ENCODE data around the gene TLE3.

The TLE3 gene

DNA sequence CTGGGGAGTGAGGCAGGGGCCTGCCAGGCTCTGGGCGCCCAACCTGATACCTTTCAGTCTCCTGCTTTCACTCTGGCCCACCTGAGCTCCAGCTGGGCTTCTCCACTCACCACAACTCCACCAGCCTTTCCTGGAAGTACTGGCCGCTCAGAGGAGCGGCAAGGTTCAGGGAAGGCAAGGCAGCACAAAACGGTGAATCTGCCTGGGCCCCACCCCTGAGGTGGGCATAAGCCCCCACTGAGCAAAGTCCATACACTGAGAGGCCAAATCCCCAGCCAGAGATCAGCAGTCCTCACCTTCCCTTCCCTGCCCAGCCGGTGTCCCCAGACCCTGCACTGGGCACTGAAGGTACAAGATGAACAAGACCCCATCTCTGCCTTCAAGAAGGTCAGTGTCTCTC, 70.7 kb downstream of the TLE3 start:
- no peak for DNase-seq

DNA sequence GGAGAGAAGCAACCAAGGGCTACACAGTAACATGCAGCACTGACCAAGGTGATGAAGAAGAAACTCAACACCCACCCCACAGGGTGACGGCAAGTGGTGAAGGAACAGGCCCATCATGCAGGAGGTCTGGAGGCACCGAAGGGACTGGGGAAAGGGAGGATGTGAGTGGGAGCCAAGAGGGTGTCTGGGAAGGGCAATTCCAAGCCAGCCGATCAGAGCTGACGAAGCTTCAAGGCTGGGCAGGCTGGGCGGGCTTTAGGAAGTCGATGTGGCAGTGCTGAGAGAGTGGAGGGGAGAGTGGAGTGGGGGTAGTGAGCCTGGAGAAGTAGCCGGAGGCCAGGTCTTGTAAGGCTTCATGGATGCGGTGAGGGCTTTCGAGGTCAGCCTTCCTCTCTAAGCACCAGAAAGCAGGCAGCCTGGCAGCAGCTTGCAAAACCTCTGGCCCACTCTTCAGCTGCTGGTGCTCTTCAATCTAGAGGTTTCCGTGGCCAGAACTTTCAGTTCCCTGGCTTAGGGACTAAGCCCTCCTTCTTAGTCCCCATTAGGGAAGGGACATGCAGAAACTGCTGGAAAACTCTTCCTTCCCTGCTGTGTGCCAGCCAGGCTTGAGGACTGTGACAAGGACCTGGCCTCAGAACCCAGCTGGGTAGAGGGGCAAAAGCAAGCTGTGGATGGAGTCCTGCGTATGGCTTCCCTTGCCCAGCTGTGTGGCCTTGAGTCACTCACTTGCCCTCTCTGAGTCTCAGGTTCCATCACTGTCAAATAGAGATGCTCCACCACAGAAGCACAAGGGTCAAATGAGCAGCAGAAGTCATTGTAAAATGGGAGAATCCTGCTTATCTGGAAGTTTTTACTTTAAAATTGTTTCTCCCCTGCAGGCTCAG, 72.1 kb downstream of the TLE3 start:
- DNase-seq = peak; percentile 37

DNA sequence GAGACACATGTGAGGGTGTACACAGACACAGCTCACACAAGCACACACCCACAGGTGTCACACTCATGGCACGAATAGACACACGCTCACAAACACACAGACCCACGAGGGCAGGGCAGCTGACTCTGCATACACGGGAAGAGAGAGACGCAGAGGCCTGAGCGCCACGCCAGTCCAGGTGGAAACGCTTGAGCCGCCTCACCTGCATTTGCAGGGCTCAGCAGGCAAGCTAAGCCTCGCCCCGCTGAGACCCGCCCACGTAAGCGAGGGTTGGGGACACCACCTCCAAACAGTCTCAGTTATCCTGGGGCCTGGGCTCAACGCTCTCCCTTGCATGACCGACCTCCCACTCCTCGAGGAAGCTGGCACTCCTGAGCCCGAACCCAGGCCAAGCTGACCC, 73.2 kb downstream of the TLE3 start:
- DNase-seq = no peak

DNA sequence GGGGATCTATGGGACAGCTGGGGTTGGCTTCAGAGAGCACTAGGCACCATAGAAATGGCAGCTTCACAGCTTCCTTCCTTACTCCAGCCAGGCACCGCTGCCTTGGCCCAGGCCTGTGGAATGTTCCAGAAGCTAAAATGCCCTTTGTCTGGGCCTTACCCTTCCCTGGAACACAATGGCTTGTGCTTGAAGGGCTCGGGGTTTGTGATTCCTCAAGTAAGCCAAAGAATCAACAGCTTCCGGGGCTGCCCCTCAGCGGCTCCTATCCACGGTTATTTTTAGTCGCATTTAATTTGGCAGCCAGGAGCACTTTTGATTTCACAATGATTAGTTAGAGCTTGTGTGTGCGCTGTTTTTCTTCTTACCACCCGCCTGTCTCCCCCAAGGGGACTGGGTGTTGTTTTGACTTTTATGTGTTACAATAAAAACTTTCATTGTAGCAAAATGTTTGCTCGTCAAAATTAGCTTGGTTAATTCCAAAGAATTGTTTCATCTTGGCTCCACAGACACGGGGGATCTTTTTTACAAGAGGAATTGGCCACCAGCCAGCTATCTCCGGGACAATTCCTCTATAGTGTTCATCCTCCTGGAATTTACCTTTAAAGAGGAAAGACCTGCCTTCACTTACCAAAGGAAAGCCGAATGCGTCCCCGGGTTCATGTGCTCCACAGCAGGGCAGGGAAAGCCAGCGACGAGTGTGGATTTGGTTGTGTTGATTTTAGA, 73.8 kb downstream of the TLE3 start:
- peak; percentile 17 for DNase-seq

- DNase-seq = no peak
These were observed 74.5 kb downstream of the TLE3 start for GRCh38 chr15:70023064-70023768.

GRCh38 chr15:70020229-70020628, 77.5 kb downstream of the TLE3 start:
- DNase-seq = no peak

DNA sequence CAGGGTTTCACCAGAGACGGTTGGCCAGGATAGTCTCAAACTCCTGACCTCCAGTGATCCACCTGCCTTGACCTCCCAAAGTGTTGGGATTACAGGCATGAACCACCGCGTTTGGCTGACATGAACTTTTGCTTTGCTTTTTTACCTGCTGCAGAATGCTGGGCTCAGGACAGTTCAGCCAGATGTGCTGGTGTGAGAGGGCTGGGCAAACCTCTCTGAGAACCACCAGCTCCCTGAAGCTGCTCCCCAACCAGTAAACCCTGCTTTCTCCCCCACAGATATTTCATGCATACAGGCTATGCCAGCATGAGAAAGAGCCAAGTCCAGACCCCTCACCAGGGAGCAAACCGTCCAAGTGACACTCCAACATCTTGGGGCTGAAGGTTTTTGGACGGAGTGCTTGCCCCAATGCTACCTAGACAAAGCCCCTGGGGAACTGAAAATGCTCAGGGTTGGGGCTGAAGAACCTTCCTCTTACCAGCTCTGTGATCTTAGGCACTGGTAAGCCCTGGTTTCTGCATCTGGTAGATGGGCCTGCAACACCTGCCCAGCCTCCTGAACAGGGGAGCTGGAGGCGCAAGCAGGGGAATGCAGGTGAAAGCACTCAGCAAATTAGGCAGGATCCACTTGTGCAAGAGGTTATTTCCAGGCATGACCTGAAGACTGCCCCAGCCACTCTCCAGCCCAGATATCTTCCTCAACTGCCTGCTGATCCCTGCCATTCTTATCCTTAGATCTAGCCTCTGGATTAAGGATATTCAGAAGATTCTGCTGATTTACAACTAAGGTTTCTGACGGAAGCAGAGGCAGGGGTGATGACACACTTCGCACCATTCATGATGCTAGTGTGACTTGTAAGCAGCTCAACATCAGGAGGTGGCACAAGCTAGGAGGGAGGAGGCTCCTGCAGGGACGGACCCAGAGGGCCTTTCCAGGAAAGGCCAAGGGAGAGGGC, 78.8 kb downstream of the TLE3 start:
- DNase-seq = no peak

- DNase-seq = no peak
These were observed 79.9 kb downstream of the TLE3 start for GRCh38 chr15:70017801-70018200.

GRCh38 chr15:70017025-70017424, 80.7 kb downstream of the TLE3 start:
- no peak for DNase-seq

DNA sequence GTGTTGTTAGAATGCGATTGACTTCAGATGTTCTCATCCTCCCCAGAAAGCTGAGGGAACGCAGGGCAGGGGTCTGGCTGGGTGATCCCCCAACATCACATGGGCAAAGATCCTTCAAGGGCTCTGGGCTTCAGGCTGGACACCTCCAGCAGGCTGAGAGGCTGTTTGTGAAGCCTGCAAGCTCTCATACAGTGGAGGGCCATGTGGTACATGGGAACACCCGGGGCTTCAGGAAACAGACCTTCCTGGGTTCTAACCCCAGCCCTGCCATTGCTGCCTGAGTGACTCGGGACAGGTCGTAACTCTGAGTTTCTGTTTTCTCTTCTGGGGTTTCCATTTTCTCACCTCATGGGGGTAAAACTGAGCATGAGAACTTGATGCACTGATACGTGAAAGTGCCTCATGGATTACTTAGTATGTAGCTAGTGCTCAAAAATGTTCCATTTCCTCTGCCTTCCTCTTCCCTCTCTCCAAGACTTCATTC, 81.2 kb downstream of the TLE3 start:
- no peak for DNase-seq

DNA sequence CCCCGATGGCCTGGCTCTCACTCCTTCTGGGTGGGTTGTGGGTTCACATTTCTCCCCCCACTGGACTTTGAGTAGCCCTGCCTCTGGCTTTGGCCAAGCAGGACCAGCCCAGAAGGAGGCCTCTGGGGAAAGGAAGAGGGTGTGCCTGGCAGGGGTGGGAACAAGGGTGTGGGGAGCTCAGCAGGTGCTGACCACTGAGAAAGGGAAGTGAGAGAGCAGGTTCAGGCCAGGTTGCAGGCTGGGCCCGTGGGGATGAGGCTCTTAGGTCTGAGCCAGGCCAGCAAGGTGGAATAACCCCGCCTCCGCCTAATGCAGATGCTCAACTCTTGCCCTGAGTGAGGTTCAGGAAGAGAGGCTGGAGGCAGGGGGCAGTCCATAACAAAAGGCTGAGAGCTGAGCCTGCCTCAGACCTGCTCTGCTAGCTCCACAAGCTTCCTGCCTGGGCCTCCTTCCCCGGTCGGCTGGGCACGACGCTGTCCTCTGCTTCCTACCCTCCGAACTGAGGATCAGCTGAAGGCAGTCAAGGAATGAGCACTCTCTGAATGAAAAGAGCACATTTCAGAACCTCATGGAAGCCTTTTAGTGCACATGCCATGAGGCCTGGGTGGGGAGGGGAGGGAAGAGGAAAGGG, 82.7 kb downstream of the TLE3 start:
- DNase-seq = peak; percentile 43

DNA sequence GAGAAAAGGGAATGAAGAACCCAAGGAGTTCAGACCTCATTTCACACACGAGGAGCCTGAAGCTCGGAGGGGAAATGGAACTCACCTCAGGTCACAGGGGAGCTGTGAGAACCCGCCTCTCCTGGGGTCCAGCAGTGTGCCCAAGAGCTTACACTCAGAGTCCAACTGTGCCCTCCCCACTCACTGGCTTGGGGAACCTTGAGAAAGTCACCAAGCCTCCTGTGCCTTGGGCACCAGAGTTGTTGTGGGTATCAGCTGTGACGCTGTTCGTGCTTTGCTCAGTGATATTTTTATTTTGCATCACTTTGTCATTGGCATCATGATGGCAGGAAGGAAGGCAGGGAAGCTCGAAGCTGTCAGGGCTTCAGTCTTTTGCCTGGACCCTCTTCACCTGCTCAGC, 83.4 kb downstream of the TLE3 start:
- no peak for DNase-seq

DNA sequence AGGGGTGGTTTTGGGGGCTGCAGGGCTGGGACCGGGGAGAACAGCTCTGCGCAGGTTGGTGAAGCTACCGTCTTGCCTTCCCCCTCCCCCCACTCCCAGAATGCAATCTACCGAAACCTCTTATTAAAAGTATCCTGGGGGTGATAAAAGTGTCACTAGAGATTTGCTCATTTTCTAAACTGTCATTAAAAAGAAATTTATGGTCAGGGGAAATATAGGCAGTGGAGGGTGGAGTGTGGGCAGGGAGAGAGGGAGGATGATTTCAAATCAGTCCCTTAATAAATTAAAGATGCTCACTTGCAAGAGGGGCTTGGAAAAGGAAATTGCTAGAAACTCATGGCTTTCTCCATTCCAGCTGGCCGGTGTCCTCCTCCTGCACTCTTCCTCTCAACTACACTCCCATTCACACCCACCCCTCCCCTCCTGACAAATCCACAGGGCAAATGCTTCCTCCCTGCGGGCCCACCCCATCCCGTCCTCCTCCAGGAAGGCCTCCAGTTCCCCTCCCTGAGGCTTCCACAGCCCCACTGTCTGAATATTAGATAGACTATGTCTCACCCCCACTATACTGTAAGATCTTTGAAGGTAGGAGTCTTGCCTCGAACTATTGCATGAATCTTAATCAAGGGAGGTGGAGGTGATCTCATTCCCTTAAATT, 83.9 kb downstream of the TLE3 start:
- DNase-seq = no peak

DNA sequence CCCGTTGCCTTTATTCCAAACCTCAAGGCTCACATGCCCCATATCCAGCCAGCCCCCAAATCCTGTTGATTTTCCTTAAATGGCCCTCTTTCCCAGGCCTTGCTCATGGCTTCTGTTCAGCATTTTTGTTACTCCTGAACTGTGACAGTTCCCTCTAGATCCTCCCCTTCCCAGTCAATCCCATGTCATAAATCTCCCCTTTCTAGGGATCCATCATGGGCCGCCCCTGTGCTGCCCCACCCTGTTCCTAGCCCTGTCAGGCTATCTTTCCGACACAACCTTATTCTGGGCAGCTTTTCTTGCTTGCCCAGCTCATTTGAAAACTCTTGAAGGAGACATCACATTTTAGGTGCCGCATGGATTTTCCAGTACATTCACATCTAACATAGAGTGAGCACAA, 84.8 kb downstream of the TLE3 start:
- no peak for DNase-seq

- DNase-seq = no peak
These were observed 88.9 kb downstream of the TLE3 start for GRCh38 chr15:70008697-70009290.

- peak; percentile 60 for DNase-seq
These were observed 91.2 kb downstream of the TLE3 start for GRCh38 chr15:70006259-70007147.

GRCh38 chr15:70004826-70005225, 92.9 kb downstream of the TLE3 start:
- DNase-seq = no peak

- no peak for DNase-seq
These were observed 94.8 kb downstream of the TLE3 start for GRCh38 chr15:70002897-70003296.

DNA sequence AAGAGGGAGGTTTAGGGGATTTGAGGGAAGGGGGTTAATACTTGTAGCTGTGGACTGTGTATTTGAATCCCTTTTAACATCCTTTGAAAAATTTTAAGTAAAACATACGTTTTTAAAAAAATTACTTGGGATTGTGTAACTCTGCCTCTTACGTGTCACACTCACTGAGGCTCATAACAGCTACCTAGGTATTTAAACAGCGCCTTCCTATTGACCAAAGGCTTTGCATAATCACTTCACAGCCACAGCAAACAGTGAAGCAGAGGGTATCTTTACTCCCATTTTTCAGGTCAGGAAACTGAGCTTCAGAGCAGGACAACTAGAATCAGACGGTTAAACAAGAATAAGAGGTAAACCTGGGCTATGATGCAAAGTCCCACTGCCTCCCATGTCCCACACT, 95.9 kb downstream of the TLE3 start:
- DNase-seq = no peak

Data from NCI-H82 (cell line).